Body of pancreas (tissue), 4 donors: Measurements from ENCODE around the gene IRX5.

Source experiments
- CTCF ChIP-seq, 7 experiments: fragments of 450-650 bp in 4 of 7; fragments of 200-600 bp in 3 of 7; sonication (generic) in 3 of 7; IDR thresholded peaks; one replicate each; pipeline ENCODE4 v1.5.1; 2016 to 2019; ENCODE audit warnings: antibody characterized with exemption in 7 of 7
- POLR2A ChIP-seq, 3 donors: fragments of 450-650 bp; IDR thresholded peaks; one replicate each; pipeline ENCODE4 v1.6.1; 2016; ENCODE audit warnings: antibody characterized with exemption in 3 of 3, mild to moderate bottlenecking in 2 of 3

DNA sequence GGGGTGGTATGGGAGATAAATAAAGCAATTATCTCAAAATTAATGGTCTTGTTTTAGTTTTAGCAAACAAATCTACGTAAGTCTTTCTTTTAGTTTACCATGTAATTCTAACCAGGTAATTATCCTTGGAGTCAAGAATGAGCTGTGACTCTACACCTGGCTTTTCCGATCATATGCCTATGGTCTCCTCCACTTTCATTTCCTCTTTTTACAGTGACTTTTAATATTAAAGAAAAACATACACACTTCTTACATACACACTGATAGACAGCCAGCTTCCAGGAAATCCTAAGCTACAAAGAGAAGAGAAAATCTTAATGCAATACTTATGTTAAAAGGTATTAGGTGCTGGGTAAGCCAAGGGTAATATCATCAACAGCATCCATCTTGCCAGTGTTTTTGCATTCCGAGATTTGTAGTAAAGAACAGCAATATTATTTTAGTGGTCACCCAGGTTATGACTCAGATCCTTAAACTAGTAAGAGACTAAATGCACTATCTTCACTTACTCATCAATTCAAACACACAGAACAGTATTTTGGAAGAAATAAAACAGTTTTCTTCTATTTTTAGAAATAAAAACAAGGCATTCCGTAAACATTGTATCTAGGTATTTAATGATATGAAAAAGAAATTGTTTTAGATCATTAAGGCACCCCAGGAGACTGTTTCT, 4.4 kb upstream of the IRX5 start:
- no peak for TF ChIP-seq CTCF (IDR thresholded peaks at IDR 0.05)
- TF ChIP-seq POLR2A (IDR thresholded peaks at IDR 0.05): no peak
